Stimulated activated CD4-positive, alpha-beta T cell treated with anti-CD3 and anti-CD28 coated beads, Interleukin-15, amount 100 ng/mL, for 24 hours (primary cell): ENCODE data around the gene STX8.

Experiments
- DNase-seq: peaks from one replicate; pipeline ENCODE4 v3.0.0-alpha.2; 2020

STX8 gene

DNA sequence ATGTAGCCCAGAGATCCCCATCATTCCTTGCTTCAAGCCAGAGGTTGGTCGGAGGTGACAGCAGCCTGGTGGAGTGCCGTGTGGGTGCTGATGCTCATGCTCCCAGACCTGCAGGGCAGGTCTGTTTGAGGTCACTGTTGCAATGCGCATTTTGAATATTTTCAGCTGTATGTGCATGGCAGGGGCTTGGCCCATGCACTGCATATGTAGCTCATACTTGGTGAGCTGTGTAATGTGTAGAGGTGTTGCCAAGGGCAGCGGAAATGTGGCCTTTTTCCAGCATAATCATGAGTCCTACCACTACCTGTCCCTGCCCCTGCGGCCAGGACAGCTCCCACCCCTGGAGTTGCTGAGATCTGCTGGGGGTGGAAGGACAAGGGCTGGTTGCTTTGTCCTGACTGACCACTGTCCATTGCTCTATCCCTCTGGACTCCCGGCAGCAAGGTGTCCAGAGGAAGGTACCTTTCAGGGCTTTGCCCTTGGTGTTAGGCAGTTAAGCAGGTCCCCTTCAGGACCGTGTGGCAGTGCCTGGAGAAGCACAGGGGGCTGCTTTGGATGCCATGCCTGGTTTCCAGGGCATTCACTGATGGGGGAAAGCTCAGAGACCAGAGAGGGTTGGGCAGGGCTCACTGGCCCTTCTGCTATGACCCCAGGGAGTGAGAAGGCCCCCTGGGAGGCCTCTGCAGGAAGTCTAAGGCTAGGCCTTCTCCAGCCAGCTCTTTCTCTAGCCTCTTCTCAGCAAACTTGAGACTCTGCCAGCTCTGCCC lies 339.2 kb downstream of the STX8 start:
- no peak for DNase-seq

- DNase-seq, result peak; percentile 28
These were observed 340.3 kb downstream of the STX8 start for GRCh38 chr17:9235346-9235745.

- no peak for DNase-seq
These were observed 341.2 kb downstream of the STX8 start for GRCh38 chr17:9234389-9234945.

- no peak for DNase-seq
These were observed 341.9 kb downstream of the STX8 start for GRCh38 chr17:9233761-9234160.

DNA sequence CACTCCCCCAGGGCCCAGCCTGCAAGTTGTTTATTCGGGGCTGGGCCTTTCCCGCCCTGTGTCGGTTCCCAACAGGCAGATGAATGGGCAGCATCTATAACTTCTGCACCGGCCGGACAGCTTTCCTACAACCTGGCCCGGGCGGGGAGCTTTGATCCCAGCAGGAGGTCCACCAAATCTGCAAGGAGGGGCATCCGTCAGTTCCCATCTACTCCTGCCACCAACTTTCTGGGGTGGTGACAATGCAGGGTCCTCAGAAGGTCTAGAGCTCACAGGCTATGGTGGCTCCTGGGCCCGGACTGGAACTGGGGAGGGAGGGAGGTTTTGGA lies 342.4 kb downstream of the STX8 start:
- no peak for DNase-seq

DNA sequence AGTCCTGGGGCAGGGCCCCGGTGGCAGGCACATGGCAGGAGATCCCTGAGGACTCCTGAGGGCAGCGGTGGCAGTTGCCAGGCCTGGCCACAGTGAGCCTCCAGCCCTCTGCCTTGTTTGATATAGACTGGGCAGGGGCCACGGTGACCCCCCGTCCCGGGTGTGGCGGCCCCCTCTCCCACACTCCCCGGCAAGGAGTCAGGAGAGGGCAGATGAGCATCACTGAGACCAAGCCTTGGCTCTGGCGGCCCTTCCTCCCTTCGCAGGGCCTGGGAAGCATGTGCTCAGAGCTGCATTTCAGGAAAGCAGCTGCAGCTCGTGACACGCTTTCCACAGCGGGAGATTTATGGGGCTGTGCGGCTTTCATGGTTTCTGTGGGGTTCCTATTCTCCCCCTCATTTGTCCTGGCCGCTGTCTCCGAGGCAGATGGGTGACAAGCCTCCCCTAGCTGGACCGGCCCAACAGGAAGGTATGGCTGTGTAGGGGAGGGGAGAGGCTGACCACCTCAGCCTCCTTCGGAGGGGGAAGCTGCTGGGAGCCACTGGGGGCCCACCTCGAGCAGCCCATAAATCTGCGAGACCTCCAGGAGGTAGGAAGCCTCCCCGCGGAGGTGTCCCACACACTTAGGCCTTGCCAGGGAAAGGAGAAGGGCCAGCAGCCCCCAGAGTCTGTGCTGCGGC lies 342.9 kb downstream of the STX8 start:
- DNase-seq, result no peak

GRCh38 chr17:9232155-9232475 lies 343.5 kb downstream of the STX8 start:
- DNase-seq, result no peak

DNA sequence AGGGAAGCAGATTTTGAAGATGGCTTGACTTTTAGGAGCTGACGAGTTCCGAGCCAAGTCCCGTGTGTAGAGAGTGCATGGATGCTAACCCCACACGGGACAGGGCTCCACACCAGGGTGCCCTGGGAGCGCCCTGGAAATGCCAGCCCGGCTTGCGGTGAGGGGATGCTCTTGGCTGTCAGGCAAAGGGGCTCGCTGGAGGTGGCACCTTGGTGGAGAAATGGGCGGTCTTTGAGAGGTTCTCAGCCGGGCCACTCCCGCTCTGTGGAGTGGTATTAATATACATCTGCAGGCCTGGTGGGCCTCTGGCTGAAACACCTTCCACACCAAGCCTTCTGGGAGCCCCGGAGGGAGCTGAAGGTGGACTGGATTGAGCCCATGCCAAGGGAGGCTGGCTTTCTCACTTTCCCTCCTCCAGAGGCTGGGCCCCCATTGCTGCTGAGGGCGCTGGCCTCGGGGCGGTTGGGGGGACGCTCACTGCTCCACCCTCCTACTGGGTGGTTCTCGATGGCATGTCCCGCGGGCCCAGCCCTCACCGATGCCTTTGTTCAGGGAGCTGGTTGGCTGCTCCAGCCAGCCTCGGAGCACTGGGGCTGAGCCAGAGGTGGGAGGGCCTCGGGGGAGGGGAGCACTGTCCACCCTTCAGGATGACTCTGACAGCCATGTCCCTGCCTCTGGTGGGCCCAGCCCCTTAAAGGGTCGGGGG lies 344.0 kb downstream of the STX8 start:
- DNase-seq, result no peak

GRCh38 chr17:9230861-9231260 lies 344.8 kb downstream of the STX8 start:
- DNase-seq, result no peak

DNA sequence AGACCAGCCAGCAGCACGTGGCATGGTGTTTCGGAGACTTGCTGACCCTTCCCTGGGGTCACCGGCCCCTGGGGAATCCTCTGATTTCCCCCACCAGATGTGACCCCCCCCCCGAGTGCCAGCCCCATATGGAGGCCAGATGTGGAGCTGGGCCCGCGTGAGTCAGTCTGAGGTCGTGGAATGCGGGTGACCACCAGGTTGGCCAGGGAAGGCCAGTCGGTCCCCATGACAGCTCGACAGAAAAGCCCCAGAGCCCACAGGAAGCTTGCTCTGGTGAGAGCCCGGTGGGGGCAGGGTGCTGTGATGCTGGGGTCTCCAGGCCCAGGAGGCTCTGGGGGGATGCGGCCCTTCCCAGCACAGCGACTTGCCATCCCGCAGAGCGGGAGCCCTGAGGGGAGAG lies 345.3 kb downstream of the STX8 start:
- no peak for DNase-seq

DNA sequence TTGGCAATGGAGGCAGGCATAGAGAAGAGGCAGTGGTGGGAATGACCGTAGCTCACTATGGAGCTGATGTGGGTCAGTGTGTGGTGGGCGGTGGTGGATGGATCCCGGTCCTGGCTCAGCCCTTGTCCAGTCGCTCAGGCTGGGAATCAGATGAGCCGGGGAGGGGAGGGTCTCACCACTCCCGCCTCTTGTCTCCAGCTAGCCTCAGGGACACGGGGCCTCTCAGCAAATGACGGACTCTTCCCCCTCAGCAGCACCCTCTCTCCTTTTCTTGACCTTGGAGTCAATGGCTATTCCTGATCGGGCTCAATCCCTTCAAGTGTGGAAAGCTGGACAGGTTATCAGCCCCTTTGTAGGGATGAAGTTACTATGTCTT lies 345.8 kb downstream of the STX8 start:
- DNase-seq, result no peak

DNA sequence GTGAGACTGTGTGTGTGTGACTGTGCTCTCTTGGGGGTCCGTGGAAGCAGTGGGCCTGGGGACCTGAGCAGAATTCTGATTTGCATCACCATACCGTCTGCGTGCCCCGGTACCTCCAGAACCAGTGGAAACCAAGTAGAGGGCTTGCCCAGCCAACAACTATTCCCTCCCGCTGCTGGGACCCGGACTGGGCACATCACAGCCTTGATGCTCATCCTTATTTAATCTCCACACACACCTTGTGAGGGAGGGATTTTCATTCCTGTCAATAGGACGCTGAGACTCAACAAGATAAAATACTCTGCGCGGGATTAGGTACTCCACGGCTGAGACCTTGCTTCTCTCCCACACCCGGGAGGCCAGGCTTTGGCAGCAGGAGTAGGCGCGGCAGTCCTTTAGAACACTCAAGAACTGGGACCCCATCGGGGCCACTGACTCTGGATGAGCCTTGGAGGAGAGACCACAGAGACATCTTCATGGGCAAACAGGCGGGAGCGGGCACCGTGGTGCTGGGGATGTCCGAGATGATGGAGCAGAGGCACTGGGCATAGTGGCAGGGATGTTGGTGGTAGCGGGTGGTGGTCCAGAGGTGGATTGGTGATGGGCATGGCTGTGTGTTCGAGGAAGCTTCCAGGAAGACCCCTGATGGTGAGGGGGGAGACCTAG lies 346.3 kb downstream of the STX8 start:
- no peak for DNase-seq

DNA sequence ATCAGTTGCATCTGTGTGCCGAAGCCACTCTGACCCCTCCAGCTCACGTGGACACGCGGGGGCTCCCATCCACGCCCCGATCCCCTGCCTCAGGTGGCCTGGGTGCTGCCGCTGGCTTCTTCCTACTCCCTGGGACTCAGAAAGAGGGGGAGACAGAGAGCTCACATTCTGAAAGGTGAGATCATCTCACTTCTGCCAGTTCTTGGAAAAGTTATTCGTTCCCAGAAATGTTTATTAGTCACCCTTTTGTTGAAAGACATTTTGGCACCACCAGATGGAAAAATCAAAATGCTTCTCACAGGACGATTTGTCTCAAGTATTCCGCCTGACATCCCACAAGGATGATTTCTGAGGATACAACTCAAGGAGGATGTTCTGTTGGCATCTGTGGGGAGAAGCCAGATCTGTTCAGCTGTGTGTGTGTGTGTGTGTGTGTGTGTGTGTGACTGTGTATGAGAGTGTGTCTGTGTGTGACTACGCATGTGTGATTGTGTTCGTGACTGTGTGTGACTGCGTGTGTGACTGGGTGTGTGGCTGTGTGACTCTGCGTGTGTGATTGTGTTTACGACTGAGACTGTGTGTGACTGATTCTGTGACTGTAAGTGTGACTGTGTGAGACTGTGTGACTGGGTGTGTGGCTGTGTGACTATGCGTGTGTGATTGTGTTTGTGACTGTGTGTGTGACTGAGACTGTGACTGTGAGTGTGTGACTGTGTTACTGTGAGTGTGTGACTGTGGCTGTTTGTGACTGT lies 347.0 kb downstream of the STX8 start:
- no peak for DNase-seq

GRCh38 chr17:9227819-9228407 lies 347.7 kb downstream of the STX8 start:
- DNase-seq, result no peak

GRCh38 chr17:9226794-9227135 lies 348.9 kb downstream of the STX8 start:
- DNase-seq, result peak; percentile 35

GRCh38 chr17:9226130-9226793 lies 349.4 kb downstream of the STX8 start:
- no peak for DNase-seq

- no peak for DNase-seq
These were observed 350.1 kb downstream of the STX8 start for GRCh38 chr17:9225305-9226101.

DNA sequence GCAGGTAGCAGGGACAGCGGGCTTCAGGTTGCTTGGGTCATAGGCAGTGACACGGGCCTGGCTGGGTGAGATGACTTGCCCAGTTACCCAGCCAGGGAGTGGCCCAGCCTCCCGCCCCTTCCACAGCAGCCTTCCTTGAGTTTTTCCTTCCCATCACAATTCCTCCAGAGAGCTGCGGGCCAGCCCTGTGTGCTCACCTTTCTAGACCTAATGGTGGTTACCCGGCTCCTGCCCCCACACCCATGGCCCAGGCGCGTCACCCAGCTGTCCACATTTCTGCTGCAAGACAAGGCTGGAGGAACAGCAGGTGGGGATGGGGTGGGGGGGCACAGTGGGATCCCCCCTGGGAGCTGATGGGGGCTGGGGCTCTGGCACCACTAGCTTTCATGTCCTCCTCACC lies 351.1 kb downstream of the STX8 start:
- no peak for DNase-seq

DNA sequence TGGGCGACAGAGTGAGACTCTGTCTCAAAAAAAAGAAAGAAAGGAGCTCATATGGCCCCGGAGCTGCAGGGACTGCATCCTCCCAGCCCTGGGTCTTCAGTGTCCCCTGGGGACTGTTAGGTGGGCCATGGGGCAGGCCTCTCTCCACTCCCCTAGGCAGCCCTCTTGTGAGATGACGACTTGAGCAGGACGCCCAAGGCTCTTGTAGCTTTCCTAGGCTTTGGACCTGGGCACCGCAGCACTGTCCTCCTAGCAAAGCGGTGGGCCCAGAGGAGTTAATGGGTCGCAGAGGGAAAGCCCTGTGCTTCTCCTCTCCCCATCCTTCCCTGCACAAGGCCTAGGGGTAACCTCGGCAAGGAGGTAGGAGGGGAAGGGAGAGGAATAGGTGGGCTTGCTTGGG lies 352.1 kb downstream of the STX8 start:
- no peak for DNase-seq

DNA sequence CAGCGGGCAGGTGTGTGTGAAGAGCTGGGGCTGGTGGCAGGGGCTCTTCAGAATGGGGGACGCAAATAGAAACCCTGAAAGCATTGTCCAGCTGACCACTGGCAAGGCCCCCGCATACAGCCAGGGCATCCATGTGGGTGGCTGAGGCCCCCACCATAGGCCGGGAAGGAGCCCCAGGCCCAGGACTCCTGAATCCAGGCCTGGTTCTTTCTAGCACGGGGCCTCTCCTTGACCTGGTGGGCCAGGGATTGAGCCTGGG lies 353.8 kb downstream of the STX8 start:
- no peak for DNase-seq

DNA sequence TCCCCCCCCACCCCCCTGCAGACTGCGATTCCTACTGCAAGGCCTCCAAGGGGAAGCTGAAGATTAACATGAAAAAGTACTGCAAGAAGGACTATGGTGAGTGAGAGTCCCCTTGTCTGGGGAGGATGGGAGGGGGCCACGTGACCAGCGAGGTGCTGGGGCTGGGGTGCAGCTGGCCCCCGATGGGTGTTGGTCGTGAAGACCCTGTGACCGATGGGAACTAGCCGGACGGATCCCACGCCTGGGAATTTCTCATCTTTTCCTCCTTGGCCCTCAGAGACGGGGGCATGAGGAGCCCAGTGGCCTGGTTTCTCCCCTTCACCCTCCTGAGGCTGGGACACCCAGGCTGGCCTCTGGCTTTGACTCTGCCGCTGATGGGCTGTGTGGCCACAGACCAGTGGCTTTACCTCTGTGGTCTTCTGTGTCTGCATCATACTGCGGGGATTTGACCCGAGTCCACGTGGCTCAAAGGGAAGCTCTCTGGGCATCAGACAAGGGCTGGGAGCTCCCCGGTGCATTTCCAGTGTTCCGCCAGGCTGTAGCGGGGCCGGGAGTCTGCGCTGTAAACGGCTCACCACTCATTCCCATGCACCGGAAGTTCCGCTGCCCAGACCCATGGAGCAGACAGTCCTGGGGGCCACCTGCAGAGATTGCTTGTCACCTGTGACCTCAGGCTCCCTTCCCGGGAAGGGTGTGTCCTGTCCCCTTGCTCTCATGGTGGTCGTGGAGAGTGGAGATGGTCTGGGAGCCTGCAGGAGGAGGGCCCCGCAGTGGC lies 354.3 kb downstream of the STX8 start:
- no peak for DNase-seq
